Keratinocyte (primary cell): ENCODE results near the gene ANKRD7. TPM values are rescaled to one million over a fixed set of nuclear protein-coding genes. Genes with fewer than 3 reads are reported as not detected.

Experiments used
- DNase-seq: peaks from one replicate; pipeline ENCODE4 v3.0.0-alpha.2; 2011; ENCODE audit warnings: low read depth, missing footprints, low spot score
- FAIRE-seq: peaks from 2 replicates; lab custom pipeline; 2011; peaks lifted over from hg19 to GRCh38; lab: Jason Lieb, UNC
- H2AFZ ChIP-seq: 2 replicates; pipeline ENCODE4 v1.6.0; 2012; ENCODE audit warnings: low read length, control low read depth, inconsistent platforms; ENCODE audit not compliant: control insufficient read depth
- H3K27ac ChIP-seq: 2 replicates; pipeline ENCODE4 v1.5.1; 2011; ENCODE audit warnings: low read length; ENCODE audit not compliant: control insufficient read depth, insufficient read depth
- H3K27me3 ChIP-seq: 3 replicates; pipeline ENCODE4 v1.6.0; 2011; ENCODE audit warnings: low read length; ENCODE audit not compliant: control insufficient read depth, insufficient read depth; ENCODE audit errors: extremely low read depth
- H3K36me3 ChIP-seq, 2 experiments: 2 replicates in 1 of 2; 3 replicates in 1 of 2; pipeline ENCODE4 v1.5.1; 2011; ENCODE audit warnings: low read length in 2 of 2, mild to moderate bottlenecking in 1 of 2; ENCODE audit not compliant: control insufficient read depth in 2 of 2, insufficient read depth in 2 of 2; ENCODE audit errors: extremely low read depth in 1 of 2
- H3K4me1 ChIP-seq: 3 replicates; pipeline ENCODE4 v1.5.1; 2011; ENCODE audit warnings: low read length; ENCODE audit not compliant: control insufficient read depth, insufficient read depth; ENCODE audit errors: extremely low read depth
- H3K4me2 ChIP-seq: 3 replicates; pipeline ENCODE4 v1.6.0; 2011; ENCODE audit warnings: low read depth, low read length; ENCODE audit not compliant: control insufficient read depth, insufficient read depth; ENCODE audit errors: extremely low read depth
- H3K4me3 ChIP-seq, 3 experiments: fragments of 200-600 bp in 1 of 3; sonication (generic) in 1 of 3; 2 replicates in 2 of 3; 3 replicates in 1 of 3; pipeline ENCODE4 v1.5.1; 2011 to 2016; ENCODE audit warnings: low read length in 3 of 3, mild to moderate bottlenecking in 3 of 3, control low read depth in 2 of 3, inconsistent platforms in 1 of 3, low read depth in 1 of 3, mixed read lengths in 1 of 3, mixed run types in 1 of 3, moderate library complexity in 1 of 3; ENCODE audit not compliant: control insufficient read depth in 2 of 3, insufficient read depth in 2 of 3; ENCODE audit errors: extremely low read depth in 1 of 3
- H3K79me2 ChIP-seq: 2 replicates; pipeline ENCODE4 v1.6.0; 2012; ENCODE audit warnings: low read length; ENCODE audit not compliant: control insufficient read depth, insufficient read depth
- H3K9ac ChIP-seq: 3 replicates; pipeline ENCODE4 v1.6.0; 2011; ENCODE audit warnings: low read length; ENCODE audit not compliant: control insufficient read depth, insufficient read depth; ENCODE audit errors: extremely low read depth
- H3K9me1 ChIP-seq: 3 replicates; pipeline ENCODE4 v1.6.0; 2011; ENCODE audit warnings: low read length; ENCODE audit not compliant: control insufficient read depth, insufficient read depth; ENCODE audit errors: extremely low read depth
- H3K9me3 ChIP-seq: 2 replicates; pipeline ENCODE4 v1.5.1; 2012; ENCODE audit warnings: low read depth, low read length; ENCODE audit not compliant: control insufficient read depth
- H4K20me1 ChIP-seq: 3 replicates; pipeline ENCODE4 v1.6.0; 2011; ENCODE audit warnings: low read length; ENCODE audit not compliant: control insufficient read depth, insufficient read depth; ENCODE audit errors: extremely low read depth
- CTCF ChIP-seq, 3 experiments: IDR thresholded peaks in 1 of 3; conservative IDR thresholded peaks in 1 of 3; optimal IDR thresholded peaks in 1 of 3; 2 replicates in 2 of 3; 3 replicates in 1 of 3; pipeline versions ENCODE3 to v1.5.1; 2011; ENCODE audit warnings: low read length in 3 of 3, mild to moderate bottlenecking in 3 of 3, moderate library complexity in 2 of 3, control low read depth in 1 of 3, inconsistent platforms in 1 of 3; ENCODE audit not compliant: insufficient read depth in 2 of 3; ENCODE audit errors: extremely low read depth in 1 of 3
- EZH2 ChIP-seq: IDR thresholded peaks from one replicate; pipeline ENCODE4 v1.6.1; 2012; ENCODE audit warnings: inconsistent platforms, mild to moderate bottlenecking, low read length, moderate library complexity
- dilution Hi-C: fragments of 300-500 bp; cut with MboI; formaldehyde crosslinking; loops from one replicate; pipeline ENCODE4 v1.7.0; 2020; ENCODE audit warnings: low sequenced_read_pairs; ENCODE audit not compliant: extremely low pct_ligation_motif_present
- polyA plus RNA-seq, 5 experiments: library from polyadenylated mRNA; depleted of rRNA in 3 of 5; stranded (reverse) in 3 of 5; stranded (forward) in 1 of 5; unstranded in 1 of 5; fragments of >200 nt; gene quantifications; 1 replicate in 1 of 5; 2 replicates in 3 of 5; 3 replicates in 1 of 5; pipeline versions ENCODE4 v1.2.1 to v1.2.3, GENCODE V29; 2011 to 2012; ENCODE audit warnings: missing spikeins in 2 of 5, low read depth in 1 of 5, low replicate concordance in 1 of 5

Gene ANKRD7
- polyA plus RNA-seq, 1 donor (not counting 4 experiments of a cell fraction or from before 2014, with no cell fraction given) = 0.26 TPM

GRCh38 chr7:118250860-118251494 lies 26.5 kb downstream of the ANKRD7 start:
- H3K4me1 ChIP-seq = no peaks in the 10 kb centered on the region
- no peak overlapping the region for H3K4me2 ChIP-seq
- H3K36me3 ChIP-seq = no peaks in the 10 kb centered on the region
- dilution Hi-C loops = no loop called here
- no peak overlapping the region for H3K4me3 ChIP-seq
- H3K27me3 ChIP-seq = no peaks in the 10 kb centered on the region
- TF ChIP-seq EZH2 = no peak
- no peak for TF ChIP-seq CTCF (optimal IDR thresholded peaks at IDR 0.05 in 1 of 3, IDR thresholded peaks at IDR 0.05 in 1 of 3, conservative IDR thresholded peaks at IDR 0.05 in 1 of 3; ENCODE audit: extremely low read depth in 1 of 3, insufficient read depth in 2 of 3, low read length in 3 of 3)
- no peaks in the 10 kb centered on the region for H3K79me2 ChIP-seq
- H4K20me1 ChIP-seq = no peaks in the 10 kb centered on the region
- no peak overlapping the region for H2AFZ ChIP-seq
- no peak overlapping the region for H3K9ac ChIP-seq
- no peak for DNase-seq
- no peaks in the 10 kb centered on the region for H3K9me3 ChIP-seq
- H3K27ac ChIP-seq = no peak overlapping the region
- no peak for FAIRE-seq
- no peaks in the 10 kb centered on the region for H3K9me1 ChIP-seq

GRCh38 chr7:118252087-118252486 lies 27.6 kb downstream of the ANKRD7 start:
- Histone ChIP-seq H2AFZ (no peak overlapping the region), H3K9me3 (no peaks in the 10 kb centered on the region), H3K9me1 (no peaks in the 10 kb centered on the region), H3K36me3 (no peaks in the 10 kb centered on the region), H3K4me2 (no peak overlapping the region), H3K79me2 (no peaks in the 10 kb centered on the region), H3K9ac (no peak overlapping the region), H4K20me1 (no peaks in the 10 kb centered on the region), H3K4me3 (no peak overlapping the region), H3K4me1 (no peaks in the 10 kb centered on the region), H3K27me3 (no peaks in the 10 kb centered on the region), H3K27ac (no peak overlapping the region)
- DNase-seq (no peak), FAIRE-seq (no peak)
- TF ChIP-seq EZH2 (no peak), CTCF (optimal IDR thresholded peaks at IDR 0.05 in 1 of 3, IDR thresholded peaks at IDR 0.05 in 1 of 3, conservative IDR thresholded peaks at IDR 0.05 in 1 of 3; ENCODE audit: extremely low read depth in 1 of 3, insufficient read depth in 2 of 3, low read length in 3 of 3) (no peak)
- dilution Hi-C loops = no loop called here
